GM12872 (cell line): ENCODE measurements around the gene CD36.

Source experiments
- CTCF ChIP-seq: IDR thresholded peaks from 3 replicates; pipeline ENCODE4 v1.5.1; 2011; ENCODE audit warnings: low read depth, mild to moderate bottlenecking, low read length, moderate library complexity; ENCODE audit not compliant: insufficient read depth

The CD36 gene

GRCh38 chr7:80601999-80602398, 36.4 kb upstream of the CD36 start:
- no peak for TF ChIP-seq CTCF

GRCh38 chr7:80603940-80604339, 34.5 kb upstream of the CD36 start:
- TF ChIP-seq CTCF: no peak

GRCh38 chr7:80604436-80604835, 34.0 kb upstream of the CD36 start:
- no peak for TF ChIP-seq CTCF

- TF ChIP-seq CTCF: no peak
Observed at GRCh38 chr7:80607136-80607535, 31.3 kb upstream of the CD36 start.

GRCh38 chr7:80608336-80608735, 30.1 kb upstream of the CD36 start:
- no peak for TF ChIP-seq CTCF

- TF ChIP-seq CTCF: no peak
Observed at GRCh38 chr7:80609751-80610150, 28.7 kb upstream of the CD36 start.

- no peak for TF ChIP-seq CTCF
Observed at GRCh38 chr7:80611353-80611752, 27.1 kb upstream of the CD36 start.

GRCh38 chr7:80611779-80612178, 26.7 kb upstream of the CD36 start:
- TF ChIP-seq CTCF: no peak
